GM15510 (cell line): Measurements from ENCODE around the gene SPEM3.

ENCODE experiments used
- POLR2A ChIP-seq: IDR thresholded peaks from 3 replicates; pipeline ENCODE4 v1.6.1; 2011; ENCODE audit warnings: borderline replicate concordance; ENCODE audit not compliant: insufficient read length; ENCODE audit errors: extremely low read depth

The SPEM3 gene

DNA sequence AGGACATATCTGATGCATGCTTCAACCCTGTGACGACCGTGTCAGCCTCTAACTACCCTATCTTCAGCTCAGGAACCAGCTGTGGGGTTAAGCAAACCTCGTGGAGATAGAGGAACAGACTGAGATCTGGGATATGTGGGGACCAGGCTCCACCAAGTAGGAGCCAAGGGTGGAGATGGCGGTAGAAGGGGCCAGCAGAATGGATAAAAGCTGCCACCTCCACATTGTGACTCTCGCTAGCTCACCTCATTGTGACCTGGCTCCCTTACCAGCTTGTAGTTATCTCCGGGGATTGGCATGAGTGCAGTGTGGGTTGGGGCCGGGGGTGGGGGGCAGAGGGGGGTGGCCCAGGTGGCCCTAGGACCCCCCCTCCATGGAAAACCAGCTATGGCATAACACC lies 3.3 kb upstream of the SPEM3 start, which contains the start of gene SPEM2:
Gene SPEM2, plus strand, starts transcription at position 301 of the 400 bp plus-strand sequence. Its CDS starts 73 bp downstream, at position 374.
- TF ChIP-seq POLR2A: no peak

DNA sequence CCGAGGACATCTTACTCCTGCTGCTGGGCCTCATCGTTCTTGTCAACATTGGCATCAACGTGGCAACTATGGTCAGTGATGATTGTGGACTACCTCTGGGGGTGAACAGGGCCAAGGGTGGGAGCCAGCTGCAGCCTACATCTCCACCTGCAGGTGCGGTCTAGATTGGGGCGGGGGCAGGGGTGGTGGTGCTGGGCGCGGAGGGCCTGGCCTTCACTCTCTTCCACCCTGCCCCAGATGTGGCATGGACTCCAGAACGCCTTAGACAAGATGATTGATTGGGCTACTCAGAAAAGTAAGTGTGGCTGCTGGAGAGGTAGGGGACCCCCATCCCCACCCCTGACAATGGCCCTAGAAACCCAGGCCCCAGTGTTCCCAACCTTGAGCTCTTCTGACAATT lies 2.9 kb upstream of the SPEM3 start:
- no peak for TF ChIP-seq POLR2A

DNA sequence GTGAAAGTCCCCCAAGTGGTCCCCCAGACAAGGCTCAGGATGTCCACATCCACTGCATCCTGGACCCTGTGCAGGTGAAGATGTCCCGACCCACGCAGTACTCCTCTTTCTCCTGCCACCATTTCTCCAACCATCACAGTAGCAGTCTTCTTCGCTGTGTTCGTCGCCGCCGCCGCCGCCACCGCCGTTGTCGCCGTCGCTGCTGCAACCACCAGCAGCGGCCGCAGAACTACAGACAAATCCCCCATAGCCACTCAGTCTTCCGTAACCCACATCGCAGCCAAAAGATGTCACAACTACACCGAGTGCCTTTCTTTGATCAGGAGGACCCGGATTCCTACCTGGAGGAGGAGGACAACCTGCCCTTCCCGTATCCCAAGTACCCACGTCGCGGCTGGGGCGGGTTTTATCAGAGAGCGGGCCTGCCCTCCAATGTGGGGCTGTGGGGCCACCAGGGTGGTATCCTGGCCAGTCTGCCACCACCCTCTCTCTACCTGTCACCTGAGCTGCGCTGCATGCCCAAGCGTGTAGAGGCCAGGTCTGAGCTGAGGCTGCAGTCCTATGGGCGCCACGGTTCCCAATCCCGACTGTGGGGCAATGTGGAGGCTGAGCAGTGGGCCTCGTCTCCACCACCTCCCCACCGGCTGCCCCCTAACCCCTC lies 2.3 kb upstream of the SPEM3 start:
- no peak for TF ChIP-seq POLR2A

DNA sequence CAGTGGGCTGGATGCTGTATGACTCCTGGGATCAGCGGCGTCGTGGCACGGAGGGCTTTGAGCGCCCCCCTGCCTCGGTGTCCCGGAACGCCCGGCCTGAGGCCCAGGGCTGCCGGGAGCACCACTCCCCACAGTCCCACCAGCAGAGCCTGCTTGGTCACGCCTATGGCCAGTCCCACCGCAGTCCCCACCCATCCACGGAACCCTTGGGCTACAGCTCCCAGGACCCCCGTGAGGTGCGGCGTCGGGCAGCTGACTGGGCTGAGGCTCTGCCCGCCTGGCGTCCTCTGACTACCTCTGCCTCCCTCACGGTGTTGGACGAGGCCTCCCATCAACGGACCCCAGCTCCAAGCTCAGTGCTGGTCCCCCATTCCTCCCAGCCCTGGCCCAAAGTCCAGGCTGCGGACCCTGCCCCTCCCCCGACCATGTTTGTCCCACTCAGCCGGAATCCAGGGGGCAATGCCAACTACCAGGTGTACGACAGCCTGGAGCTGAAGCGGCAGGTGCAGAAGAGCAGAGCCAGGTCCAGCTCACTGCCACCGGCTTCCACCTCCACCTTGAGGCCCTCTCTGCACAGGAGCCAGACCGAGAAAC lies 1.7 kb upstream of the SPEM3 start:
- no peak for TF ChIP-seq POLR2A

DNA sequence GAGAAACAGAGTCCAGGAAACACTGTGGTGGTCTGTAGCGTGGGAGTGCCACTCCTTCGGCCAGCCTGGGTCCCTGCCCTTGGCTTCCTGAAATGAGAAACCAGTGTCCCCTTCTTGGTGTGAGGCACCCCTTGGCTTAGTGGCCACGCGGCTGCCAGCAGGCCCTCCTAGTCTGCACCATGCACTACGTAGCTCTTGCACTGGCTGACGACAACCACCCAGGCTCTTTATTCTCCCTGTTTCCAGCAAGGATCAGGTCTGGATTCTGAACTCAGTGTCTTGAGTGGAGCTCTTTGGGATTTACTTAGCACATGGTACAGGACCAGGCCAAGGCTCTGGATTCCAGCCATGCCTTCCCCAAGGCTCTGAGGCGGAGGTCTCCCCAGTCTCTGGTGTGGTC lies 1.1 kb upstream of the SPEM3 start:
- TF ChIP-seq POLR2A: no peak

DNA sequence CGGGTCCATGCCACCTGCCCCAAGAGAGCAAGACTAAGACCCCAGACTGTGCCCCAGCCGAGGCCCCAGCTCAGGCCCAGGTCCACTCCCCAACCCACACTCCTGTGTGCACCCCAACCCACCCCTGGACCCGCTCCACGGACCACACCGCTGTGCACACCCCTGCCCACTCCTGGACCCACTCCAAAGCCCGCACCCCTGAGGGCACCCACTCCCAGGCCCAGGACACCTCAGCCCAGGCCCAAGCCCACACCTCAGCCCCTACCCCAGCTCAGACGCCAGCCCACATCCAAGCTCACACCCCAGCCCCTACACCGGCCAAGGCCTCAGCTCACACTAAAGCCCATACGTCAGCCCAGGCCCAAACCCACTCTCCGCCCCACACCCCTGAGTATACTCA lies 1.1 kb downstream of the SPEM3 start:
- TF ChIP-seq POLR2A: no peak

DNA sequence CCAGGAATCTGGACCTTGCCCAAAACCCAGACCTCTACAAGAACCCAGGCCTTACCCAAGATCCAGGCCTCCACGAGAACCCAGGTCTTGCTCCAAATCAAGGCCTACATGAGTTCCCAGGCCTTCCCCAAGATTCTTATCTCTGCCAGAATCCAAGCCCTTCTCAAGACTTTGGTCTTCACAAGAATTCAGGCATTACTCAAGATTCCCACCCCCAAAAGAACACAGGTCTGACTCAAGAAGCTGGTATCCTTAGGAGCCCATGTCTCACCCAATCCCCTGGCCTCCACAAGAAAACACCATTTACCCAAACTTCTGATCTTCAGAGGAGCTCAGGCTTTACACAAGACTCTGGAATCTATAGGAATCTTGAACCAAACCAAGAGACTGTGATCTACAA lies 2.6 kb downstream of the SPEM3 start:
- no peak for TF ChIP-seq POLR2A

DNA sequence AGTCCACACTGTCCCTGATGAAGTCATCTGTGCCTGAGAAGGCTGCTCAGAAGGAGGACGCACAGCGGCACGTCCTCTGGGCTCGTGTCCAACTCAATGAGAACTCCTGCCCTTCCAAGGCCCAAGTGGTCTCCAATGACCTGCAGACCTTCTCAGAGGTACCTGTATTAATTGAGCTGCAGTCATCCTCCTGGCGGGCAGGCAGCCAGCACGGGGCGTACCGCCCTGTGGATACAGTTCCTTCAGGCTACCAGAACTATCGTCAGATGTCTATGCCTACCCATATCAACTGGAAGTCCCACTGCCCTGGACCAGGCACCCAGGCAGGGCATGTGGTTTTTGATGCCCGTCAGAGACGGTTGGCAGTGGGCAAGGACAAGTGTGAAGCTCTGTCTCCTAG lies 3.6 kb downstream of the SPEM3 start:
- TF ChIP-seq POLR2A: no peak

DNA sequence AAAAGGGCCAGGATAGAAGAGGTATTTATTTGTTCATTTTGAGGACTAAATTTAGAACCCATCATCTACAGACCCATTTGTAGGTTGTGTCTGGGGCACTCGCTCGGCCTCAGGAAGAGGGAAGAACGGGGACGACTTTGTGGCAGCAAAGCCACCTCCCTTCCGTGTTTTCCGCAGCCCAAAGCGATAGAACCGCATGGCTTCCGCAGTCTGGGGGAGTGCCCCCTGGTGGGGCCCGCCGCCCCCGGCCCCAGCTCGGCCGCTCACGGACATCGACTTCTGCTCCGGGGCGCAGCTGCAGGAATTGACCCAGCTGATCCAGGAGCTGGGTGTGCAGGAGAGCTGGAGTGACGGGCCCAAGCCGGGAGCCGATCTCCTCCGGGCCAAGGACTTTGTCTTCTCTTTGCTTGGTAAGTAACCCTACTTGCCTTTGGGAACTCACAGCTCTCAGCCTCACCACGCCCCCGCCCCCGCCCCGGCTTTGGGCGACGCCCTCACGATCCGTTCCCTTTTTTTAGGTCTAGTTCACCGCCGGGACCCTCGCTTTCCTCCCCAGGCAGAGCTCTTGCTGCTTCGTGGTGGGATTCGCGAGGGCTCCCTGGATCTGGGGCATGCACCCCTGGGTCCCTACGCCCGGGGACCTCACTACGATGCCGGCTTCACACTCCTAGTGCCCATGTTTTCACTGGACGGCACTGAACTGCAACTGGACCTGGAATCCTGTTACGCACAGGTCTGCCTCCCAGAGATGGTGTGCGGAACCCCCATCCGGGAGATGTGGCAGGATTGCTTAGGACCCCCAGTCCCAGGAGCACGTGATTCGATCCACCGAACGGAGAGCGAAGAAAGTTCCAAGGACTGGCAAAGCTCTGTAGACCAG lies 7.3 kb downstream of the SPEM3 start:
- TF ChIP-seq POLR2A: no peak

DNA sequence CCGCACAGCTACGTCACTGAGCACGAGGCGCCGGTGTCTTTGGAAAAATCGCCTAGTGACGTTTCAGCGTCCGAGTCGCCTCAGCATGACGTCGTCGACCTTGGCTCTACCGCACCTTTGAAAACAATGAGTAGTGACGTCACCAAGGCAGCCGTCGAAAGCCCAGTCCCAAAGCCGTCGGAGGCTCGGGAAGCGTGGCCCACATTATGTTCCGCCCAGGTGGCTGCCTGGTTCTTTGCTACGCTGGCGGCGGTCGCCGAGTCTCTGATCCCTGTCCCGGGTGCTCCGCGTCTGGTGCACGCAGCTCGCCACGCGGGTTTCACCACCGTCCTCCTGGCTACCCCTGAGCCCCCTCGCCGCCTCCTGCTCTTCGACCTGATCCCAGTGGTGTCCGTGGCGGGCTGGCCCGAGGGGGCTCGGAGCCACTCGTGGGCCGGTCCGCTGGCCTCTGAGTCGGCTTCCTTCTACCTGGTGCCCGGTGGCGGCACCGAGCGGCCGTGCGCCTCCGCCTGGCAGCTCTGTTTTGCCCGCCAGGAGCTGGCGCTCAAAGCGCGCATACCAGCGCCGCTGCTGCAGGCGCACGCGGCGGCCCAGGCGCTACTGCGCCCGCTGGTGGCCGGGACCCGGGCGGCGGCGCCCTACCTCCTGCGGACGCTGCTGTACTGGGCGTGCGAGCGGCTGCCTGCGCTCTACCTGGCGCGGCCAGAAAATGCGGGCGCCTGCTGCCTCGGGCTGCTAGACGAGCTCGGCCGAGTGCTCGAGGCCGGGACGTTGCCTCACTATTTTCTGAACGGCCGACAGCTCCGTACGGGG lies 8.1 kb downstream of the SPEM3 start:
- TF ChIP-seq POLR2A: no peak

DNA sequence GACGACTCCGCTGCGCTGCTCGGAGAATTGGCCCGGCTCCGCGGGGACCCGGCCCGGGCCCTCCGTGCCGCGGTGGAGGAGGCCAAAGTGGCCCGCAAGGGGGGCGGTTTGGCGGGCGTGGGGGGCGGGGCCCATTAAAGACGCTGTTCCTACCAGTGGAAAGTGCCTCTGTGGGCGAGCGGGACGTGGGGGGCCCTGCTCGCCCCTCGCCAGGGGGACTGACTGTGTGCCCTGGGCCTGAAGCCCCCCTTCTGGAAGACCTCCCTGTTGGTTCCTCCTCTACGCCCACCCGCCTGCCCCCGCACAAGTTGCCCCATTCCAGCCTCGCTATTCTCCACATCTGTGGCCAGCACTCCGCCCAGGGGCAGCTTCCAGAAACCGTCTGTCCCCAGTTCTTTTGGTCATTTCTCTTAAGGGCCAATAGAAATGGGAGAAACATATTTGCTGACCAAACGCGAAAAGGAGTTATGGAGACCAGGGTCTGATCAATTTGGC lies 8.8 kb downstream of the SPEM3 start:
- no peak for TF ChIP-seq POLR2A

DNA sequence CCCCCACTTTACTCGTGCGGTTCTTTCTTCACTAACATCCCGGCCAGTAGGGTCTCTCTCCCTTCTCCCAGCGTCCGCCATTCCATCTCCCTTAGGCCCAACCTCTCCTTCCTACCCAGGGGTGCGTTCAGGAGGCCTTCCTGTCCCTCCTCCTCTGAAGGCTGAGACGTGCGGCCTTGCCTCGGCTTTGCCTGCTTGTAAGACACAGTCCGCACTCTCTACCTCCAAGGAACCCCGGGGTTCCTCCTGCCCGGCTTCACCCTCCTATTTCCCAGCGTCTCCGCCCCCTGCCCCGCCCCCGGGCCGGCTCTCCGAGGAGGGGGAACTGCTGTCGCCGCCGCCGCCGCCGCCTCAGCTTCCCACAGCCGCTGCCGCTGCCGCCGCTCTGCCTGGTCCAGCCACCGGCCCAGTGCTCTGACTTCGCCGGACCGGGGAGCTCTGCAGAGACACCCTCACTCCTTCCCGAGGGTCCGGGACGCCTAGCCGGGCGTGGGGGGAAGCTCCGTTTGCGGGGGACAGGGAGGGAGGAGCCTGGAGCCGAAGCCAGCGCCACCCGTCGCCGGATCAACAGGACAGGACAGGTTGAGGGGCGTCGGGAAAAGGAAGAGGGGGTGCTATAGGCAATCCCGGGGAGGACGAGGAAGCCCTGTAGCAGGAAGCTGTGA lies 9.4 kb downstream of the SPEM3 start:
- no peak for TF ChIP-seq POLR2A

DNA sequence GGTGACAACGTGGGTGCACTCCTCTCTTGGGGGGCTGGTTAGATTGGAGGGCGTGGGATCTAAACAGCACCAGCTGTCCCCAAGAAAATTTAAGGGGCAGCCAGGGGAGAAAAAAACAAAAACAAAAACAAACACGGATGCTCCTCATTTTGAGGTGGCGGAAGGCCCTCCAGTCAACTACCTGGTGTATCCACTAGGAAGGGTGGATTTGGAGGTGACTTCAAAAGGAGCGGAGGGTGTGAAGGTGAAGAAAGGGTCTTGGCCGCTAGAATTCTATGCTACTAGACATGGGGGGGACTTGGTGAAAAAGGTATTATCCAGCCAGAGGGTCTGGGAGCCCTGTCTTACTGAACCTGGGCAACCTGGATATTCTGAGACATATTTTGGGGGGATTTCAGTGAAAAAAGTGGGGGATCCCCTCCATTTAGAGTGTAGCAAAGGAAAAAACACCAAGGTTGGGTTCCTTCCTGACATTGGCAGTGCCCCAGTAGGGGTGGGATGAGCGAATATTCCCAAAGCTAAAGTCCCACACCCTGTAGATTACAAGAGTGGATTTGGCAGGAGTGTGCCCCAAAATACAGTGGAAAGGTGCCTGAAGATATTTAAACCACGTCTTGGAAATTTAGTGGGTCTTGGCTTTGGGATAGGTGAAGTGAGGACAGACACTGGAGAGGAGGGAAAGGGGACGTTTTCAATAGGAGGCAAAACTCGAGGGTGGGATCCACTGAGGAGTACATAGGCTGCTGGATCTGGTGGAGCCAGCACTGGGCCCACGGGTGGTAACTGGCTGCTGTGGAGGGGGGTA lies 10.2 kb downstream of the SPEM3 start:
- TF ChIP-seq POLR2A: no peak
